Measurements from ENCODE around the gene WWOX.

WWOX gene

GRCh38 chr16:79019431-79019830 is 920.0 kb downstream of the WWOX start:
- Histone ChIP-seq H3K9me3 (ENCODE audit: insufficient read depth, low read depth, low read length) (no peaks in the 10 kb centered on the region), H2BK5ac (ENCODE audit: low read depth, low read length, poor library complexity) (no peak overlapping the region), H3K4me1 (ENCODE audit: control insufficient read depth in 1 of 2, insufficient read depth in 2 of 2, low read length in 2 of 2) (no peaks in the 10 kb centered on the region), H4K91ac (ENCODE audit: low read depth, low read length) (no peak overlapping the region), H2BK12ac (ENCODE audit: low read length) (no peak overlapping the region), H2BK120ac (ENCODE audit: insufficient read depth, low read length, poor library complexity) (no peak overlapping the region), H3K4me3 (ENCODE audit: low read depth, low read length) (no peak overlapping the region), H3K4ac (ENCODE audit: low read depth, low read length) (no peak overlapping the region), H3K79me2 (ENCODE audit: control insufficient read depth, insufficient read depth, low read length, poor library complexity) (no peaks in the 10 kb centered on the region), H3K27me3 (ENCODE audit: insufficient read depth, low read length) (no peaks in the 10 kb centered on the region), H2AK5ac (ENCODE audit: low read length) (no peak overlapping the region), H3K36me3 (ENCODE audit: control insufficient read depth in 1 of 2, insufficient read depth in 2 of 2, low read length in 2 of 2) (no peaks in the 10 kb centered on the region), H3K18ac (ENCODE audit: low read length) (no peak overlapping the region), H3K27ac (ENCODE audit: low read depth, low read length) (no peak overlapping the region), H4K8ac (ENCODE audit: low read depth, low read length) (no peak overlapping the region), H3K79me1 (ENCODE audit: low read length) (no peaks in the 10 kb centered on the region), H4K12ac (ENCODE audit: low read depth, low read length) (no peak overlapping the region), H2AFZ (ENCODE audit: insufficient read depth, low read length, poor library complexity) (no peak overlapping the region), H3K23ac (ENCODE audit: low read length) (no peak overlapping the region), H3K9ac (ENCODE audit: low read length) (no peak overlapping the region), H3K14ac (ENCODE audit: low read length) (no peak overlapping the region), H3K4me2 (ENCODE audit: low read length) (no peak overlapping the region)
- DNase-seq, result no peak
- WGBS (ENCODE audit: extremely low coverage, insufficient coverage, insufficient read length), result no CpG with 5 or more reads among the region's 3 CpGs

GRCh38 chr16:79021991-79022630 is 922.7 kb downstream of the WWOX start:
- Histone ChIP-seq H3K4ac (ENCODE audit: low read depth, low read length) (no peak overlapping the region), H3K27me3 (ENCODE audit: insufficient read depth, low read length) (no peaks in the 10 kb centered on the region), H2BK5ac (ENCODE audit: low read depth, low read length, poor library complexity) (no peak overlapping the region), H2AK5ac (ENCODE audit: low read length) (no peak overlapping the region), H3K23ac (ENCODE audit: low read length) (no peak overlapping the region), H4K12ac (ENCODE audit: low read depth, low read length) (no peak overlapping the region), H4K91ac (ENCODE audit: low read depth, low read length) (no peak overlapping the region), H3K27ac (ENCODE audit: low read depth, low read length) (no peak overlapping the region), H2AFZ (ENCODE audit: insufficient read depth, low read length, poor library complexity) (no peak overlapping the region), H2BK12ac (ENCODE audit: low read length) (no peak overlapping the region), H3K4me2 (ENCODE audit: low read length) (no peak overlapping the region), H3K18ac (ENCODE audit: low read length) (no peak overlapping the region), H3K4me1 (ENCODE audit: control insufficient read depth in 1 of 2, insufficient read depth in 2 of 2, low read length in 2 of 2) (no peaks in the 10 kb centered on the region), H2BK120ac (ENCODE audit: insufficient read depth, low read length, poor library complexity) (no peak overlapping the region), H4K8ac (ENCODE audit: low read depth, low read length) (no peak overlapping the region), H3K79me1 (ENCODE audit: low read length) (no peaks in the 10 kb centered on the region), H3K79me2 (ENCODE audit: control insufficient read depth, insufficient read depth, low read length, poor library complexity) (no peaks in the 10 kb centered on the region), H3K14ac (ENCODE audit: low read length) (no peak overlapping the region), H3K9me3 (ENCODE audit: insufficient read depth, low read depth, low read length) (no peaks in the 10 kb centered on the region), H3K4me3 (ENCODE audit: low read depth, low read length) (no peak overlapping the region), H3K36me3 (ENCODE audit: control insufficient read depth in 1 of 2, insufficient read depth in 2 of 2, low read length in 2 of 2) (no peaks in the 10 kb centered on the region), H3K9ac (ENCODE audit: low read length) (no peak overlapping the region)
- no peak for DNase-seq
- no CpG with 5 or more reads among the region's 9 CpGs for WGBS (ENCODE audit: extremely low coverage, insufficient coverage, insufficient read length)

- Histone ChIP-seq H3K27me3 (ENCODE audit: insufficient read depth, low read length) (no peaks in the 10 kb centered on the region), H4K91ac (ENCODE audit: low read depth, low read length) (no peak overlapping the region), H3K4ac (ENCODE audit: low read depth, low read length) (no peak overlapping the region), H3K9me3 (ENCODE audit: insufficient read depth, low read depth, low read length) (no peaks in the 10 kb centered on the region), H2BK12ac (ENCODE audit: low read length) (no peak overlapping the region), H2BK5ac (ENCODE audit: low read depth, low read length, poor library complexity) (no peak overlapping the region), H3K14ac (ENCODE audit: low read length) (no peak overlapping the region), H3K4me2 (ENCODE audit: low read length) (no peak overlapping the region), H3K4me3 (ENCODE audit: low read depth, low read length) (no peak overlapping the region), H3K27ac (ENCODE audit: low read depth, low read length) (no peak overlapping the region), H3K18ac (ENCODE audit: low read length) (no peak overlapping the region), H3K79me2 (ENCODE audit: control insufficient read depth, insufficient read depth, low read length, poor library complexity) (no peaks in the 10 kb centered on the region), H2AK5ac (ENCODE audit: low read length) (no peak overlapping the region), H4K8ac (ENCODE audit: low read depth, low read length) (no peak overlapping the region), H2BK120ac (ENCODE audit: insufficient read depth, low read length, poor library complexity) (no peak overlapping the region), H3K9ac (ENCODE audit: low read length) (no peak overlapping the region), H2AFZ (ENCODE audit: insufficient read depth, low read length, poor library complexity) (no peak overlapping the region), H3K79me1 (ENCODE audit: low read length) (no peaks in the 10 kb centered on the region), H4K12ac (ENCODE audit: low read depth, low read length) (no peak overlapping the region), H3K4me1 (ENCODE audit: control insufficient read depth in 1 of 2, insufficient read depth in 2 of 2, low read length in 2 of 2) (no peaks in the 10 kb centered on the region), H3K23ac (ENCODE audit: low read length) (no peak overlapping the region), H3K36me3 (ENCODE audit: control insufficient read depth in 1 of 2, insufficient read depth in 2 of 2, low read length in 2 of 2) (no peaks in the 10 kb centered on the region)
- DNase-seq, result no peak
- WGBS (ENCODE audit: extremely low coverage, insufficient coverage, insufficient read length), result no CpG with 5 or more reads among the region's 4 CpGs
Observed at GRCh38 chr16:79026117-79026516, 926.7 kb downstream of the WWOX start.

- no peak overlapping the region for H3K4ac ChIP-seq (ENCODE audit: low read depth, low read length)
- no peak overlapping the region for H4K91ac ChIP-seq (ENCODE audit: low read depth, low read length)
- no peak overlapping the region for H3K18ac ChIP-seq (ENCODE audit: low read length)
- no peak overlapping the region for H3K9ac ChIP-seq (ENCODE audit: low read length)
- no peak overlapping the region for H2AFZ ChIP-seq (ENCODE audit: insufficient read depth, low read length, poor library complexity)
- H3K4me1 ChIP-seq (ENCODE audit: control insufficient read depth in 1 of 2, insufficient read depth in 2 of 2, low read length in 2 of 2), result no peaks in the 10 kb centered on the region
- no peak overlapping the region for H2BK5ac ChIP-seq (ENCODE audit: low read depth, low read length, poor library complexity)
- no peak overlapping the region for H3K4me2 ChIP-seq (ENCODE audit: low read length)
- no peak for DNase-seq
- H3K14ac ChIP-seq (ENCODE audit: low read length), result no peak overlapping the region
- H4K8ac ChIP-seq (ENCODE audit: low read depth, low read length), result no peak overlapping the region
- H3K4me3 ChIP-seq (ENCODE audit: low read depth, low read length), result no peak overlapping the region
- no peaks in the 10 kb centered on the region for H3K36me3 ChIP-seq (ENCODE audit: control insufficient read depth in 1 of 2, insufficient read depth in 2 of 2, low read length in 2 of 2)
- no peak overlapping the region for H3K23ac ChIP-seq (ENCODE audit: low read length)
- H2BK120ac ChIP-seq (ENCODE audit: insufficient read depth, low read length, poor library complexity), result no peak overlapping the region
- no CpG with 5 or more reads among the region's 4 CpGs for WGBS (ENCODE audit: extremely low coverage, insufficient coverage, insufficient read length)
- no peak overlapping the region for H2AK5ac ChIP-seq (ENCODE audit: low read length)
- H4K12ac ChIP-seq (ENCODE audit: low read depth, low read length), result no peak overlapping the region
- no peak overlapping the region for H2BK12ac ChIP-seq (ENCODE audit: low read length)
- no peaks in the 10 kb centered on the region for H3K27me3 ChIP-seq (ENCODE audit: insufficient read depth, low read length)
- H3K79me2 ChIP-seq (ENCODE audit: control insufficient read depth, insufficient read depth, low read length, poor library complexity), result no peaks in the 10 kb centered on the region
- no peaks in the 10 kb centered on the region for H3K79me1 ChIP-seq (ENCODE audit: low read length)
- H3K27ac ChIP-seq (ENCODE audit: low read depth, low read length), result no peak overlapping the region
- H3K9me3 ChIP-seq (ENCODE audit: insufficient read depth, low read depth, low read length), result no peaks in the 10 kb centered on the region
Observed at GRCh38 chr16:79036541-79036940, 937.1 kb downstream of the WWOX start.
